Activated naive CD4-positive, alpha-beta T cell treated with anti-CD3 and anti-CD28 coated beads for 36 hours (primary cell): Measurements from ENCODE around the gene ZAR1L. TPM values are rescaled to one million over a fixed set of nuclear protein-coding genes. Genes with fewer than 3 reads are reported as not detected.
A peak's percentile ranks its signal among the peaks of the same experiment; 100 is the strongest.
"Not testable (repeated sequence)": the region's sequence is repeated elsewhere in the genome, so short reads cannot be mapped to it uniquely, and the experiment has no call there.

Experiments used
- CTCF ChIA-PET: fragments of 350-600 bp; sonication (Branson Sonifier 250); formaldehyde crosslinking; loops from one replicate; lab custom pipeline; 2021; ENCODE audit warnings: antibody characterized with exemption; lab: Charles Lee
- DNase-seq: peaks from one replicate; pipeline ENCODE4 v3.0.0-alpha.2; 2020
- H3K27ac Mint-ChIP-seq: one replicate; pipeline ENCODE4 v1.8.0; 2021; ENCODE audit warnings: mild to moderate bottlenecking, mixed read lengths
- H3K27me3 Mint-ChIP-seq: one replicate; pipeline ENCODE4 v1.8.0; 2021; ENCODE audit warnings: low read depth, mixed read lengths
- H3K36me3 Mint-ChIP-seq: one replicate; pipeline ENCODE4 v1.8.0; 2021; ENCODE audit warnings: low read depth, mixed read lengths
- H3K4me1 Mint-ChIP-seq: one replicate; pipeline ENCODE4 v1.8.0; 2021; ENCODE audit warnings: low read depth, mixed read lengths
- H3K4me3 Mint-ChIP-seq: one replicate; pipeline ENCODE4 v1.8.0; 2021; ENCODE audit warnings: mild to moderate bottlenecking, moderate library complexity, mixed read lengths
- H3K9me3 Mint-ChIP-seq: one replicate; pipeline ENCODE4 v1.8.0; 2021; ENCODE audit warnings: mixed read lengths
- intact Hi-C: fragments of 100-400 bp; cut with micrococcal nuclease; formaldehyde crosslinking; loops from one replicate; pipeline ENCODE4 v1.15.1; 2023
- total RNA-seq, 2 experiments: library from RNA; stranded (reverse); gene quantifications; one replicate each; pipeline ENCODE4 v1.2.3, GENCODE V29; 2021

The ZAR1L gene, protein sequence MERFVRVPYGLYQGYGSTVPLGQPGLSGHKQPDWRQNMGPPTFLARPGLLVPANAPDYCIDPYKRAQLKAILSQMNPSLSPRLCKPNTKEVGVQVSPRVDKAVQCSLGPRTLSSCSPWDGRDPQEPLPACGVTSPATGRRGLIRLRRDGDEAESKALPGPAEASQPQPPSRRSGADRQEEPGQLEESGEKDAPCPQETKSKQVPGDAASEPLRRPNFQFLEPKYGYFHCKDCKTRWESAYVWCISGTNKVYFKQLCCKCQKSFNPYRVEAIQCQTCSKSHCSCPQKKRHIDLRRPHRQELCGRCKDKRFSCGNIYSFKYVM
- not detected for total RNA-seq

GRCh38 chr13:32315238-32316027 is at the start of gene ZAR1L, which contains the start of gene BRCA2:
Gene ZAR1L, minus strand, starts transcription at chr13:32315363. Its CDS starts 3,438 bp downstream, at chr13:32311925.
Gene BRCA2, plus strand, starts transcription at chr13:32315508. Its CDS starts 953 bp downstream, at chr13:32316461.
- Mint-ChIP-seq H3K27ac (peak within 1 kb of the TSS; percentile 98), H3K4me1 (peaks cover 12% of the 10 kb centered on the region), H3K36me3 (peaks cover 24% of the 10 kb centered on the region), H3K27me3 (no peaks in the 10 kb centered on the region), H3K9me3 (no peaks in the 10 kb centered on the region), H3K4me3 (peak within 1 kb of the TSS; percentile 92)
- CTCF ChIA-PET: interaction anchor here (0.7 to 1.7 kb wide), 10 partner anchors 8 to 406 kb away, joined by 3 to 8 read pairs (median 3); partner anchors contain the start of gene N4BP2L2
- DNase-seq: peak; percentile 91
- intact Hi-C loops: loop anchor here (1.0 to 10.0 kb wide), 9 partner anchors 15 to 1227 kb away; partner anchors contain the start of genes FRY, N4BP2L1, N4BP2L2 and PDS5B

DNA sequence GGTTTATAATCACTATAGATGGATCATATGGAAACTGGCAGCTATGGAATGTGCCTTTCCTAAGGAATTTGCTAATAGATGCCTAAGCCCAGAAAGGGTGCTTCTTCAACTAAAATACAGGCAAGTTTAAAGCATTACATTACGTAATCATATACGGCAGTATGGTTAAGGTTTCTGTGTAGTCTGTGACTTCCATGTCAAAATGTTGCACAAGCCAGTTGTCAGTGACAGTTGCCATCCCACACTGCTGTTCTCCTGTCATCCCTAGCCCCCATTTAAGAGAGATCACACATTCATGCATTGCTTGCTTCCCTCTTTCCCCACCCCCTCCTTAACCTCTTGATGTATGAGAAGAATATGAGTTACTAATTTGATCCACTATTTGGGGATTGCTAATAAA is 47.4 kb upstream of the ZAR1L start:
- H3K9me3 Mint-ChIP-seq: no peaks in the 10 kb centered on the region
- H3K27me3 Mint-ChIP-seq: no peaks in the 10 kb centered on the region
- H3K4me1 Mint-ChIP-seq: no peaks in the 10 kb centered on the region
- H3K27ac Mint-ChIP-seq: no peak overlapping the region
- intact Hi-C loops: no loop called here
- no peak overlapping the region for H3K4me3 Mint-ChIP-seq
- no peak for DNase-seq
- peaks cover 34% of the 10 kb centered on the region for H3K36me3 Mint-ChIP-seq
- CTCF ChIA-PET: interaction anchor here (0.6 to 0.7 kb wide), 2 partner anchors 53 to 440 kb away, joined by 3 read pairs; no protein-coding TSS in a partner anchor

- intact Hi-C loops, DNase-seq, H3K27me3 Mint-ChIP-seq, H3K4me3 Mint-ChIP-seq, H3K9me3 Mint-ChIP-seq, H3K4me1 Mint-ChIP-seq, H3K27ac Mint-ChIP-seq: not testable (repeated sequence)
- peaks cover 38% of the 10 kb centered on the region for H3K36me3 Mint-ChIP-seq
- CTCF ChIA-PET: interaction anchor here (0.6 kb wide), 1 partner anchor 91 kb away, joined by 3 read pairs; no protein-coding TSS in a partner anchor
These were observed 40.8 kb upstream of the ZAR1L start for GRCh38 chr13:32355935-32356334.

- CTCF ChIA-PET: no interaction called here
- H3K4me1 Mint-ChIP-seq: no peaks in the 10 kb centered on the region
- H3K36me3 Mint-ChIP-seq: peaks cover 46% of the 10 kb centered on the region
- H3K27ac Mint-ChIP-seq: no peak overlapping the region
- no peak for DNase-seq
- no peak overlapping the region for H3K4me3 Mint-ChIP-seq
- intact Hi-C loops: no loop called here
- no peaks in the 10 kb centered on the region for H3K27me3 Mint-ChIP-seq
- H3K9me3 Mint-ChIP-seq: no peaks in the 10 kb centered on the region
These were observed 38.9 kb upstream of the ZAR1L start for GRCh38 chr13:32354040-32354439.

DNA sequence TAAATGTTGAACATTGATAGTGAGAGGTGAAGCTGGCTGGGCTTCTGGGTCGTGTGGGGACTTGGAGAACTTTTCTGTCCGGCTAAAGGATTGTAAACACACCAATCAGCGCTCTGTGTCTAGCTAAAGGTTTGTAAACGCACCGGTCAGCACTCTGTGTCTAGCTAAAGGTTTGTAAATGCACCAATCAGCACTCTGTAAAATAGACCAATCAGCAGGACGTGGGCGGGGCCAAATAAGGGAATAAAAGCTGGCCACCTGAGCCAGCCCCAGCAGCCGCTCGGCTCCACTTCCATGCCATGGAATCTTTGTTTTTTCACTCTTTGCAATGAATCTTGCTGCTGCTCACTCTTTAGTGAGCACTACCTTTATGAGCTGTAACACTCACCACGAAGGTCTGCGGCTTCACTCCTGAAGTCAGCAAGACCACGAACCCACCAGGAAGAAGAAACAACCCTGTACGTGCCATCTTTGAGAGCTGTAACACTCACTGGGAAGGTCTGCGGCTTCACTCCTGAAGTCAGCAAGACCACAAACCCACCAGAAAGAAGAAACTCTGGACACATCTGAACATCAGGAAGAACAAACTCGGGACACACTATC is 35.8 kb upstream of the ZAR1L start:
- H3K4me1 Mint-ChIP-seq, DNase-seq, H3K27ac Mint-ChIP-seq, H3K27me3 Mint-ChIP-seq, H3K9me3 Mint-ChIP-seq, H3K4me3 Mint-ChIP-seq, intact Hi-C loops: not testable (repeated sequence)
- H3K36me3 Mint-ChIP-seq: peaks cover 42% of the 10 kb centered on the region
- CTCF ChIA-PET: interaction anchor here (0.7 kb wide), 1 partner anchor 209 kb away, joined by 3 read pairs; no protein-coding TSS in a partner anchor

DNA sequence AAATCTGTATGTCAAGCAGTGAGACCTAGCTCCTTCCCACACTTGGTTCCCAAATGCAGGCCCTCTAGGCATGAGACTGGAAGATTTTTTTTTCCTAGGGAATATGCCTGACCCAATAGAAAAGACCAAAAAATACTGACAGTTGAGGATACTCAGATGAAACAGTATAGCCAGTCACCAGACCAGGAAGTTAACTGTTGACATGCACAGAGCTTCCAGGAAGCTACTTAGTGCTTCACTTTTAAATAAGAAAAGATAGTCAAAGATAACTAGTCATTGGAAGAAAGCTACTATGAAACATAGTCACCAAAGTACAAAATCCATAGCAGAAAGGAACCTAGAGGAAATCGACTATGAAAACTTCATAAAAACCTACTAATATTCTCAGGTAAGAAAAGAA is 32.5 kb upstream of the ZAR1L start:
- Mint-ChIP-seq H3K27me3 (no peaks in the 10 kb centered on the region), H3K4me3 (no peak overlapping the region), H3K9me3 (no peaks in the 10 kb centered on the region), H3K36me3 (peaks cover 36% of the 10 kb centered on the region), H3K4me1 (no peaks in the 10 kb centered on the region), H3K27ac (no peak overlapping the region)
- DNase-seq: no peak
- CTCF ChIA-PET: no interaction called here
- intact Hi-C loops: no loop called here

DNA sequence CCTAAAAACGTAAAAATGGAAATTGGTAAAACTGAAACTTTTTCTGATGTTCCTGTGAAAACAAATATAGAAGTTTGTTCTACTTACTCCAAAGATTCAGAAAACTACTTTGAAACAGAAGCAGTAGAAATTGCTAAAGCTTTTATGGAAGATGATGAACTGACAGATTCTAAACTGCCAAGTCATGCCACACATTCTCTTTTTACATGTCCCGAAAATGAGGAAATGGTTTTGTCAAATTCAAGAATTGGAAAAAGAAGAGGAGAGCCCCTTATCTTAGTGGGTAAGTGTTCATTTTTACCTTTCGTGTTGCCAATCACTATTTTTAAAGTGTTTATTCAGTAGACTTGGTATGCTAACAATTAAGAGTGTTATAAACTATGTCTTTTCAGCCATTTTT is 25.8 kb upstream of the ZAR1L start:
- H3K4me3 Mint-ChIP-seq: no peak overlapping the region
- peaks cover 28% of the 10 kb centered on the region for H3K36me3 Mint-ChIP-seq
- CTCF ChIA-PET: interaction anchor here (0.6 kb wide), 1 partner anchor 160 kb away, joined by 4 read pairs; no protein-coding TSS in a partner anchor
- no peaks in the 10 kb centered on the region for H3K4me1 Mint-ChIP-seq
- H3K9me3 Mint-ChIP-seq: peaks cover 6% of the 10 kb centered on the region
- no peak overlapping the region for H3K27ac Mint-ChIP-seq
- peaks cover 2% of the 10 kb centered on the region for H3K27me3 Mint-ChIP-seq
- intact Hi-C loops: no loop called here
- no peak for DNase-seq

DNA sequence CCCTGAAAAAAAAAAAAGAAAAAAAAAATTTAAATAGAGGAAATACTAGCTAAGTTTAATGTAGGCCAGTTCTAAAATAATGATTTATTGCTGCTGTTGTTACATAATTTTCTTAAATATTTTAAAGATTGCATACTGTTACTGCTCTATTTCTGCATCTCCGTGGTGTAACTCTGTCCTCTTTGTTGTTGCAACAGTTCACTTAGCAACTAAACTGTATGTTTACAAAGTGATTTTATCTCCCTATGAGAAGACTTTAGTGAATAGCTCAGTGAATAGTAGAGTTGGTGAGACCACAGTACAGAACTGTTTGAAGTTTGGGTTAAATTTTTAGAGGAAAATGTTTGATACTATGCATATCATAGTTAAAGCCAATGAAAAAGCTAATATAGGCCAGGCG is 19.5 kb upstream of the ZAR1L start:
- Mint-ChIP-seq H3K36me3 (peaks cover 74% of the 10 kb centered on the region), H3K4me1 (no peaks in the 10 kb centered on the region), H3K9me3 (peaks cover 5% of the 10 kb centered on the region), H3K27ac (no peak overlapping the region), H3K27me3 (peaks cover 2% of the 10 kb centered on the region), H3K4me3 (no peak overlapping the region)
- CTCF ChIA-PET: interaction anchor here (0.6 to 1.1 kb wide), 2 partner anchors 17 to 80 kb away, joined by 3 read pairs; no protein-coding TSS in a partner anchor
- no peak for DNase-seq
- intact Hi-C loops: no loop called here

GRCh38 chr13:32330441-32330840 is 15.3 kb upstream of the ZAR1L start:
- peaks cover 54% of the 10 kb centered on the region for H3K36me3 Mint-ChIP-seq
- CTCF ChIA-PET: no interaction called here
- H3K4me1 Mint-ChIP-seq: no peaks in the 10 kb centered on the region

DNA sequence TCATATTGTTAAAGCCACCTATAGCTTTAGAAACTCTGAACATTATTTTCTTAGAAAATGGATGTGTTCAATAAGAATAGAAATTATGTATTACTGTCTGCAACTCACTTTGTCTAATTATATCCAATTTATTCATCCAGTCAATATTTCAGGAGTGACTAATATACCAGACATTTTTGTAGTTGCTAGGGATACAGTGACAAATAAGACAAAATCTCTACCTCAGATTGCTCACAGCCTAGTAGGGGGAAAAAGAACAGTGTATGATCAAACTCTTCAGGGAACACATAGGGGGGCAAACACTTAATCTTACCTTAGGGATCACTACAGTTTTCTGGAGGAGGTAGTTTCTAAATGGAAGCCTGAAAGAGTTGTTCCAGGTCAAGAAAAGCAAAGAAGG is 8.7 kb upstream of the ZAR1L start:
- H3K27me3 Mint-ChIP-seq: no peaks in the 10 kb centered on the region
- no peaks in the 10 kb centered on the region for H3K9me3 Mint-ChIP-seq
- no peak for DNase-seq
- no peak overlapping the region for H3K27ac Mint-ChIP-seq
- CTCF ChIA-PET: interaction anchor here (0.6 kb wide), 1 partner anchor 69 kb away, joined by 3 read pairs; no protein-coding TSS in a partner anchor
- intact Hi-C loops: no loop called here
- peaks cover 44% of the 10 kb centered on the region for H3K36me3 Mint-ChIP-seq
- H3K4me1 Mint-ChIP-seq: no peaks in the 10 kb centered on the region
- H3K4me3 Mint-ChIP-seq: no peak overlapping the region

More at GRCh38 chr13:32330441-32330840, 15.3 kb upstream of the ZAR1L start:
- Mint-ChIP-seq H3K4me3 (no peak overlapping the region), H3K9me3 (peaks cover 1% of the 10 kb centered on the region), H3K27me3 (no peaks in the 10 kb centered on the region), H3K27ac (no peak overlapping the region)
- no peak for DNase-seq
- intact Hi-C loops: no loop called here

GRCh38 chr13:32320528-32320927 is 5.4 kb upstream of the ZAR1L start:
- CTCF ChIA-PET: interaction anchor here (0.5 kb wide), 1 partner anchor 425 kb away, joined by 3 read pairs; no protein-coding TSS in a partner anchor
- H3K27me3 Mint-ChIP-seq: no peaks in the 10 kb centered on the region
- no peak overlapping the region for H3K27ac Mint-ChIP-seq
- no peak overlapping the region for H3K4me3 Mint-ChIP-seq
- peaks cover 47% of the 10 kb centered on the region for H3K36me3 Mint-ChIP-seq
- intact Hi-C loops: no loop called here
- DNase-seq: no peak
- peaks cover 6% of the 10 kb centered on the region for H3K4me1 Mint-ChIP-seq
- H3K9me3 Mint-ChIP-seq: no peaks in the 10 kb centered on the region
